SK-N-SH treated with all-trans-retinoic acid at 6 μM for 48 hours (cell line): Measurements from ENCODE around the gene HS6ST3.
A peak's percentile ranks its signal among the peaks of the same experiment; 100 is the strongest.
"Not testable (repeated sequence)": the region's sequence is repeated elsewhere in the genome, so short reads cannot be mapped to it uniquely, and the experiment has no call there.

ENCODE experiments used
- ATAC-seq: fragments of 200-7000 bp; cut with Tn5 transposase; 3 replicates; pipeline ENCODE4 v1.9.1; 2020; ENCODE audit warnings: mild to moderate bottlenecking, moderate library complexity
- ARNTL ChIP-seq: fragments of 450-650 bp; formaldehyde crosslinking; IDR thresholded peaks from 2 replicates; pipeline ENCODE4 v1.5.0; 2020; ENCODE audit warnings: low read depth, mild to moderate bottlenecking, moderate library complexity, borderline replicate concordance
- BACH2 ChIP-seq: fragments of 250-450 bp; sonication (Bioruptor Pico); IDR thresholded peaks from 2 replicates; pipeline ENCODE4 v1.9.0; 2021; ENCODE audit warnings: mild to moderate bottlenecking, borderline replicate concordance
- CREB5 ChIP-seq: fragments of 250-450 bp; sonication (Bioruptor Pico); IDR thresholded peaks from 2 replicates; pipeline ENCODE4 v1.5.1; 2020; ENCODE audit warnings: low read depth, mild to moderate bottlenecking, moderate library complexity
- CSRNP3 ChIP-seq: fragments of 250-450 bp; sonication (Bioruptor Pico); IDR thresholded peaks from 2 replicates; pipeline ENCODE4 v1.5.1; 2021; ENCODE audit warnings: mild to moderate bottlenecking, moderate library complexity
- ISL1 ChIP-seq: fragments of 250-450 bp; sonication (Bioruptor Pico); IDR thresholded peaks from 2 replicates; pipeline ENCODE4 v2.1.2; 2022; ENCODE audit warnings: mild to moderate bottlenecking, moderate library complexity
- PPARA ChIP-seq: fragments of 250-450 bp; sonication (Bioruptor Pico); IDR thresholded peaks from 2 replicates; pipeline ENCODE4 v1.5.0; 2020; ENCODE audit warnings: mild to moderate bottlenecking, borderline replicate concordance
- RARB ChIP-seq: fragments of 250-450 bp; sonication (Bioruptor Pico); IDR thresholded peaks from 2 replicates; pipeline ENCODE4 v1.8.0; 2021; ENCODE audit warnings: mild to moderate bottlenecking, moderate library complexity
- SNAI2 ChIP-seq: fragments of 250-450 bp; sonication (Bioruptor Pico); IDR thresholded peaks from 2 replicates; pipeline ENCODE4 v1.5.0; 2020; ENCODE audit warnings: mild to moderate bottlenecking, moderate library complexity
- ZNF565 ChIP-seq: fragments of 450-650 bp; formaldehyde crosslinking; conservative IDR thresholded peaks from 2 replicates; pipeline ENCODE4 v1.5.0; 2020; ENCODE audit warnings: low read depth, mild to moderate bottlenecking, moderate library complexity
- ZNF70 ChIP-seq: fragments of 450-650 bp; formaldehyde crosslinking; IDR thresholded peaks from 2 replicates; pipeline ENCODE4 v1.5.0; 2020; ENCODE audit warnings: mild to moderate bottlenecking, moderate library complexity
- ZNF8 ChIP-seq: fragments of 450-650 bp; formaldehyde crosslinking; IDR thresholded peaks from 2 replicates; pipeline ENCODE4 v1.5.0; 2020; ENCODE audit warnings: mild to moderate bottlenecking, moderate library complexity
- TF ChIP-seq, protein P1 (sequence below): fragments of 250-450 bp; sonication (Bioruptor Pico); IDR thresholded peaks from 2 replicates; pipeline ENCODE4 v1.8.0; 2021; ENCODE audit warnings: low read depth, mild to moderate bottlenecking, moderate library complexity, borderline replicate concordance
- TF ChIP-seq, protein P2 (sequence below): fragments of 250-450 bp; sonication (Bioruptor Pico); IDR thresholded peaks from 2 replicates; pipeline ENCODE4 v1.5.0; 2020; ENCODE audit warnings: mild to moderate bottlenecking, moderate library complexity

HS6ST3 gene

DNA sequence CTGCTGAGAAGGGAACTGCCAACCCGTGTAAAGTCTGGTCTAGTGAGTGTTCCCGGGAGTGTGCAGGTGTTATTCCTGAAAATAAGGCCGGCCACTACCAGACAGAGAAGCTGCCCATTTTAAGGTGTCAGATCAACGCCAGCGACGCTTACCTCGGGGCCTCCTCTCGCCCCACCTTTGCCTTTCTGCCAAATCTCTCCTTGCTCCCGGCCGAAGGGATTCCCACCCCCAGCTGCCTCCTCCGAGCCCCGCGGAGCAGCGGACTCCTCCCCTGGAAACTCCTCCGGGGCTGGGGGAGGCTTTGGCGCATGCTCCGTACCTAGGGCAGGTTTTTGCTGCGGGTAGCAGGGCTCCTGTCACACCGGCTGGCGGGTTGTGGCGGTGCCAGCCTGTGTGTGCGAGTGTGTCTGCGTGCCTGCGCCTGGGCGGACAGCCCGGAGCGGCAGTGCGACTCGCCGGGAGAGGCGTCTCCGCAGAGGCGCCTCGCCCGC, at the start of gene HS6ST3:
HS6ST3 (plus strand) TSS at position 359 of the 491 bp plus-strand sequence.
- TF ChIP-seq BACH2 (CRISPR knock-in tag) (no peak), ZNF565 (CRISPR knock-in tag) (no peak), ZNF8 (CRISPR knock-in tag) (no peak)
- ATAC-seq: peak; percentile 70

DNA sequence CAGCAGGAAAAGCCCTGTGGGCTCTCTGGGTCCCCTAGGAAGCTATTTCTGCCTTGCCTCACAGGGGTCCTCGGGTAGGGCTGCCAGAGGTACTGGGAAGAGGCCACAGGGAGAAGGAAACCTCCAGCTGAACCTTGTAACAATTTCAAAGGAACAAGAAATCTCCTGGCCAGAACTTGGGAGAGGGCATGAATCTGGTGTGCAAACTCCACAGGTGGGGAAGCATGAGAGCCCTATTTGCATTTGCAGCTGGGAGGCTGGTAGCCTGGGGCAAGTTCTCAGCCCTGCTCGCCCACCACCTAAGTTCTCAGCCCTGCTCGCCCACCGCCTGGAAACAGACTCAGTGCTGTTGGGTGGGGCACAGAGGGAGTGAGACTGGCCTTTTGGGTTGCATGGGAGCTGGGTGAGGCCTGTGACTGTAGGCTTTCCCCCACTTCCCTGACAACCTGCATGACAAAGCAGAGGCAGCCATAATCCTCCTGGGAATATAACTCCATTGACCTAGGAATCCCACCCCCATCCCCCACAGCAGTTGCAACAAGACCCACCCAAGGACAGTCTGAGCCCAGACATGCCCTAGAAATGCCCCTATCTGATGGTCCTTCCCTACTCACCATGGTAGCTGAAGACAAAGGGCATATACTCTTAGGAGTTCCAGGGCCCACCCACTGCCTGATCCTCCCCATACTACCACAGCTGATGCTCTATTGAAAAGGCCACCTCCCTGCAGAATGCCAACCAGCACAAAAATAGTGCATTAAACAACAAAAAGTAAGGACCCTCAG, 48.4 kb upstream of the HS6ST3 start:
- TF ChIP-seq RARB (CRISPR knock-in tag) (no peak), ARNTL (no peak), CREB5 (CRISPR knock-in tag) (no peak), SNAI2 (CRISPR knock-in tag) (no peak), CSRNP3 (CRISPR knock-in tag) (no peak)
- TF ChIP-seq, all 23 proteins: peak for 0
- no peak for ATAC-seq

GRCh38 chr13:96044238-96044637, 45.7 kb upstream of the HS6ST3 start:
- ATAC-seq: no peak
- TF ChIP-seq BACH2 (CRISPR knock-in tag): no peak
- TF ChIP-seq PPARA (CRISPR knock-in tag): no peak
- TF ChIP-seq, protein P1, sequence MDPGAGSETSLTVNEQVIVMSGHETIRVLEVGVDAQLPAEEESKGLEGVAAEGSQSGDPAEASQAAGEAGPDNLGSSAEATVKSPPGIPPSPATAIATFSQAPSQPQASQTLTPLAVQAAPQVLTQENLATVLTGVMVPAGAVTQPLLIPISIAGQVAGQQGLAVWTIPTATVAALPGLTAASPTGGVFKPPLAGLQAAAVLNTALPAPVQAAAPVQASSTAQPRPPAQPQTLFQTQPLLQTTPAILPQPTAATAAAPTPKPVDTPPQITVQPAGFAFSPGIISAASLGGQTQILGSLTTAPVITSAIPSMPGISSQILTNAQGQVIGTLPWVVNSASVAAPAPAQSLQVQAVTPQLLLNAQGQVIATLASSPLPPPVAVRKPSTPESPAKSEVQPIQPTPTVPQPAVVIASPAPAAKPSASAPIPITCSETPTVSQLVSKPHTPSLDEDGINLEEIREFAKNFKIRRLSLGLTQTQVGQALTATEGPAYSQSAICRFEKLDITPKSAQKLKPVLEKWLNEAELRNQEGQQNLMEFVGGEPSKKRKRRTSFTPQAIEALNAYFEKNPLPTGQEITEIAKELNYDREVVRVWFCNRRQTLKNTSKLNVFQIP: no peak
- TF ChIP-seq, protein P2, sequence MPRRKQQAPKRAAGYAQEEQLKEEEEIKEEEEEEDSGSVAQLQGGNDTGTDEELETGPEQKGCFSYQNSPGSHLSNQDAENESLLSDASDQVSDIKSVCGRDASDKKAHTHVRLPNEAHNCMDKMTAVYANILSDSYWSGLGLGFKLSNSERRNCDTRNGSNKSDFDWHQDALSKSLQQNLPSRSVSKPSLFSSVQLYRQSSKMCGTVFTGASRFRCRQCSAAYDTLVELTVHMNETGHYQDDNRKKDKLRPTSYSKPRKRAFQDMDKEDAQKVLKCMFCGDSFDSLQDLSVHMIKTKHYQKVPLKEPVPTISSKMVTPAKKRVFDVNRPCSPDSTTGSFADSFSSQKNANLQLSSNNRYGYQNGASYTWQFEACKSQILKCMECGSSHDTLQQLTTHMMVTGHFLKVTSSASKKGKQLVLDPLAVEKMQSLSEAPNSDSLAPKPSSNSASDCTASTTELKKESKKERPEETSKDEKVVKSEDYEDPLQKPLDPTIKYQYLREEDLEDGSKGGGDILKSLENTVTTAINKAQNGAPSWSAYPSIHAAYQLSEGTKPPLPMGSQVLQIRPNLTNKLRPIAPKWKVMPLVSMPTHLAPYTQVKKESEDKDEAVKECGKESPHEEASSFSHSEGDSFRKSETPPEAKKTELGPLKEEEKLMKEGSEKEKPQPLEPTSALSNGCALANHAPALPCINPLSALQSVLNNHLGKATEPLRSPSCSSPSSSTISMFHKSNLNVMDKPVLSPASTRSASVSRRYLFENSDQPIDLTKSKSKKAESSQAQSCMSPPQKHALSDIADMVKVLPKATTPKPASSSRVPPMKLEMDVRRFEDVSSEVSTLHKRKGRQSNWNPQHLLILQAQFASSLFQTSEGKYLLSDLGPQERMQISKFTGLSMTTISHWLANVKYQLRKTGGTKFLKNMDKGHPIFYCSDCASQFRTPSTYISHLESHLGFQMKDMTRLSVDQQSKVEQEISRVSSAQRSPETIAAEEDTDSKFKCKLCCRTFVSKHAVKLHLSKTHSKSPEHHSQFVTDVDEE: no peak
- TF ChIP-seq CSRNP3 (CRISPR knock-in tag): no peak
- TF ChIP-seq CREB5 (CRISPR knock-in tag): no peak
- TF ChIP-seq ZNF565 (CRISPR knock-in tag): no peak
- TF ChIP-seq RARB (CRISPR knock-in tag): no peak
- TF ChIP-seq ZNF70: no peak
- TF ChIP-seq ISL1 (CRISPR knock-in tag): no peak

DNA sequence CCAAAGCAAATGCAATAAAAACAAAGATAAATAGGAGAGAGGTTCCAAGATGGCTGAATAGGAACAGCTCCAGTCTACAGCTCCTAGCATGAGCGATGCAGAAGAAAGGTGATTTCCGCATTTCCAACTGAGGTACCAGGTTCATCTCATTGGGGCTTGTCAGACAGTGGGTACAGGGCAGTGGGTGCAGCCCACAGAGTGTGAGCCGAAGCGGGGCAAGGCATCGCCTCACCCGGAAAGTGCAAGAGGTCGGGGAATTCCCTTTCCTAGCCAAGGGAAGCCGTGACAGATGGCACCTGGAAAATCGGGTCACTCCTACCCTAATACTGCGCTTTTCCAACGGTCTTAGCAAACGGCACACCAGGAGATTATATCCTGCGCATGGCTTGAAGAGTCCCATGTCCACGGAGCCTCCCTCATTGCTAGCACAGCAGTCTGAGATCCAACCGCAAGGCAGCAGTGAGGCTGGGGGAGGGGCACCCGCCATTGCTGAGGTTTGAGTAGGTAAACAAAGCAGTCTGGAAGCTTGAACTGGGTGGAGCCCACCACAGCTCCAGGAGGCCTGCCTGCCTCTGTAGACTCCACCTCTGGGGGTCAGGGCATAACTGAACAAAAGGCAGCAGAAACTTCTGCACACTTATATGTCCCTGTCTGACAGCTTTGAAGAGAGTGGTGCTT, 43.3 kb upstream of the HS6ST3 start:
- ATAC-seq: not testable (repeated sequence)
